ENCODE measurements around the gene DPAGT1.
"Not testable (repeated sequence)": the region's sequence is repeated elsewhere in the genome, so short reads cannot be mapped to it uniquely, and the experiment has no call there.

DPAGT1 gene

DNA sequence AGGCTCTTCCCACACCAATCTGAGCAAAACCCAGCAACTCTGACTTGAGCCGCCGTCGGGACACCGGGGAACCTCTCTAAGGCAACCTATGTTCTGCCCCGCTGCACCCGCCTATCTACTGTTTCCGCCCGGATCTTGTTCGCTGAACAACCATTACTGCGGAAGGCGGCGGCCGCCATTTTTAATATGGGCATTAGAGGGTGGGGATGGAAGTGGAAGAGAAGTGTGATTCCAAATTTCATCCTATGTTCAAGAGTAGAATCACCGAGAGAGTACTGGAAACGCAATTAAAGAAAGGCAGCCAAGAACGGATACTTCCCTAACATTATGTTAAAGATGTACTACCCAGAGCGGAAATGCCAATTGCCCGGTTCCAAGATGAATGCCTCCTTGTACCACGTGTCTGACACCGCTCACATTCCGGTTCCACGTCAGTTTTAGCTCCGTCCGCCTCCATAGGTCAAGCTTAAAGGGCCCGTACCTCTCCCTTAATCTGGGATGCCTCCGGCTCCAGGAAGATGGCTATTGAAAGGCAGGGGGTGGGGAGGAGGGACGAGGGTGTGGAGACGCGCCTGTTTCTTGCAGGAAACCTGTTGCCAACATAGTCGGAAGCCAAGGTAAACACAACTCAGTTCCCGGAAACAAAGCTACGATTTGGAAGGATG is at the start of gene DPAGT1:
TSS of gene DPAGT1 (minus strand) at position 95 of the 665 bp plus-strand sequence. CDS start 198 bp downstream, outside the sequence.
- Histone ChIP-seq H3K4me3 (peak within 1 kb of the TSS; percentile 51 to 86 (median 70)), H3K27ac (peak within 1 kb of the TSS; percentile 54 to 97 (median 91))

DNA sequence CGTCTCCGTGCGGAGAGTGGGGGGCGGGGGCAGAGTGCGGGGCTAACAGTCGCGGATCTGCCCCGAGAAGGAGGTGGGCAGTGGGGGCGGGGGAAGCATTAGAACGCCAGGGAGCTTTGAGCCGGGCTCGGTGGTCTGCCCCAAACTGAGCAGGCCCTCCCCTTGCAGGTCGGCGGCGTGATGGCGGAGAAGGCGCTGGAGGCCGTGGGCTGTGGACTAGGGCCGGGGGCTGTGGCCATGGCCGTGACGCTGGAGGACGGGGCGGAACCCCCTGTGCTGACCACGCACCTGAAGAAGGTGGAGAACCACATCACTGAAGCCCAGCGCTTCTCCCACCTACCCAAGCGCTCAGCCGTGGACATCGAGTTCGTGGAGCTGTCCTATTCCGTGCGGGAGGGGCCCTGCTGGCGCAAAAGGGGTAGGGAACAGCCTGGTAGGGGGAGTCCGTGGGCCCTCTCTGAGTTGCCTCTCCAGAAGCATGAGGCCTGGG is 48.2 kb upstream of the DPAGT1 start:
- Histone ChIP-seq H3K27ac (peak overlapping the region in 1 of 21 experiments; percentile 54), H3K4me3 (peak overlapping the region; percentile 38 to 60 (median 46))

DNA sequence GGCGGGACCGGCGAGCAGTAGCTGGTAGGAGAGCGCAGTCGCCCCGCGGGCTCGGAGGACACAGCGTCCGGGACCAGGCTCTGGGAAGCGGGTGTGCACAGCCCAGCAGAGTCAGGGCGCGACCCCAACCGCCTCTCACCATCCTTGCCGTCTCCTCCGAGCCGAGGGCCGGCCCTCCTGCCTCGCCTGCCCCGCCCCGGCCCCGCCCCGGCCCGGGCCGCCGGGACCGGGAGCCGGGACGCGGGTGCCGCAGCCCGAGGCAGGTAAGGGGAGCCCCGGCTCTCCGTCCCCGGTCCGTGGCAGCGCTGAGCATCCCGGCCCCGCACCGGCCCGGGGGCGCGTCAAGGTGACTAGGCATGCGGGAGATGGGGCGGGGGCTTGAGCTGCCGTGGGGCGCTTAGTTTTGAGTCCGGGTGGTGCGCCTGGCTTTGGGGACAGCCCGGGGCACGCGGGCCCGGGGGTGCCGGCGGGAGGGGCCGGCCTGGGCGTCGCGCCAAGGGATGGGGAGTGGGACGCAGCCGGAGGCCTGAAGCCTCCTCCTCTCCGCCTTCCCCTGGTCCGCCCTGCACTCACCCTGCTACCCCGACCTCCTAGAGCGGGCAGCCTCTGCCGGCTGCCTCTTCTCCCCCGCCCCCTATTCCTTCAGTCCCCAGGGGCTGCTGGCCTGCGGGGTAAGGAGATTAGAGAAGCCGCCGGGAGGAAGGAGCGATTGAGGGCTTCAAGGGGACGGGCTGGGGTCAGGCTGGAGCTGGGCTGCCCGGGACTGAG is 47.5 kb upstream of the DPAGT1 start, which contains the start of gene ABCG4:
TSS of gene ABCG4 (plus strand) at position 35 of the 768 bp plus-strand sequence. CDS start 914 bp downstream, outside the sequence.
- Histone ChIP-seq H3K4me3 (peak within 1 kb of the TSS; percentile 38 to 60 (median 46)), H3K27ac (peak within 1 kb of the TSS in 2 of 21 experiments; percentile 39 to 54)

DNA sequence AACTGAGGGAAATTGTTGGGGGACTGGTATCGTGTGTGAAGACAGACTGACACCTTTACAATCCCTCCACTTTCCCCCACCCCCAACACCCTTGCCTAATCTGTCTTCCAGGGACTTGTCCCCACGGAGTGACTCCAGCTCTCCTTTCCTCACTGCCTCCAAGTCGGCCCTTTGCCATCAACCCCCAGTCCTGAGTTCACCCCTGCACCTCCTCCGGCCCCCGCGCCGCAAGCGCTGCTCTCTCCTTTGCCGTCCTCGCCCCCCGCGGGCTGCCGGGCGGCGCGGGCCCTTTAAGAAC is 47.0 kb upstream of the DPAGT1 start:
- H3K27ac ChIP-seq = peak overlapping the region in 2 of 21 experiments; percentile 39 to 54

DNA sequence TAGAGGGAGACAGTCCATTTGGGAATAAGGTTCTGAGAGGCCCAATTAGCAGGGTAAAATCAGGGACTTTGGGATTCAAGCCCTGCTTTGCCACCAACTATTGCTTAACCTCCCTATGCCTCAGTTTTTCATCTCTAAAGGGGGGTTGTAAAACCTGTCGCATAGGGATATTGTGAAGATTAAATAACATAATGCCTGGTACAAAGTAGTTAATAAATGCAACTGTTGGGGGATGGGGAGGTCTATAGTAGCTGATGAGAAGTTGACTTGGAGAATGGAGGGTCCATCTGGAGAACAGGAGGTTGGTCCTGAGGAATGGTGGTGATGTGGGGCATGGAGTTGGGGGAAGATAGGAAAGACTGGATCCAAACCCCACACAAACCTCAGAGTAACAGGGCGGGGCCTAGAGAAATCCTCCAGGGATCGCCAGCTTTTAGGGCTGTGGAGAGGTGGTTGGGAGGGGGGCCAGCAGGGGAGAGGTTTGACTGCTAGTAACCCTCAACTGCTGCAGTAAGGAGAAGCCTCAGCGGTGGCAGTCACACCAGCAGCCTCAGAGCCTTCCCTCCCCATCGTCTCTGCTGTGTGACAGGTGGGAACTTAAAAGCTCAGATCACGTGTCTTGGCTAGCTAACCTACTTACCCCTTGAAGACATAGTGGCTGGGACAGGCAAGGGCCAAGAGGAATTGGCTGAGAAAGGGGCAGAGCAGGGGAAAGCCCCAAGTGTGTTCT is 46.1 kb upstream of the DPAGT1 start:
- no peak overlapping the region for H3K27ac ChIP-seq
- H3K4me3 ChIP-seq = no peak overlapping the region

More for the DNA sequence above, 47.0 kb upstream of the DPAGT1 start:
- peak overlapping the region; percentile 38 to 60 (median 46) for H3K4me3 ChIP-seq

DNA sequence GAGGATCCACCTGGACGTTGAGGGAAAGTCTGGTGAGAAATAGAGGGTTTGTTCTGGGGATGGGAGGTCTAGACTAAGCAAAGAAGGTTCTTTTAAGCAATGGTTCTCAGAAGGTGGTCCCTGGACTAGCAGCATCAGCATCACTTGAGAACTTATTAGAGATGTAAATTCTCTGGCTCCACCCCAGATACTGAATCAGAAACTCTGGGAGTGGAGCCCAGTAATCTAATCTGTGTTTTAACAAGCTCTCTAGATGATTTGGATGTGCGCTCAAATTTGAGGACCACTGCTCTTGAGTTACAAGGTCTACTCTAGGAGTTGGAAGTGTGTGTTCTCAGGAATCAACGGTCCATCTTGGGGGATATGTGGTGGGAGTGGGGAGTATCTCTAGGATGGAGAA is 43.9 kb upstream of the DPAGT1 start:
- no peak overlapping the region for H3K27ac ChIP-seq
- no peak overlapping the region for H3K4me3 ChIP-seq

DNA sequence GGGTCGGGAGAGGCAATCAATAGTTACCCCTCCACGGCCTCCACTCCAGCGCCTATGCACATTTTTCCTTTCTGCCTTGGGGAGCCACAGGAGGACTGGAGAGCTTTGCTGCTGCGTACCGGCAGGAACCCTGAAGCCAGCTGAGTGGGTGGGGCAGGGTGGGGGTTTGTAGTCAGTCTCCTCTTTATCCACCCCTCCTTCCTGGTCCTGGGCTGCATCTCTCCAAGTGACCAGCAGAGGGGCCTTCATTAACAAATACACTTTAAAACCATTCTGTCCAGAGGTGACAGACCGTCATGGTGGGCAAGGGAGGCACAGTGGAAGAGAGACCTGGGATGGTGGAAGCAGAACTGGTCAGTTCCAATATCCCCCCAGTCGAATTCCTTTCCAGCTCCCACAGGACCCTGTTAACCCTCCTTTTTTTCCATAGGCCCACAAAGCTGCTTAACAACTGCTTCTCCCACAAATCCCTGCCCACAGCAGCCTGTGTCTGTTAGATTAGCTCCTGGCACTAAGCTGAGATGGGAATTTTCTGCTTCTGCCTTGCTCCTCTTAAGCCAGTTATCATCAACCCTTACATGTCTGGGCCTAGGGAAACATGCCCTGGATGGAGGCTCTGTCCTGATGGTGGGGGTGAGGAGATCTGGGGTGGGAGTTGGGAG is 43.3 kb upstream of the DPAGT1 start:
- no peak overlapping the region for H3K27ac ChIP-seq
- H3K4me3 ChIP-seq = no peak overlapping the region

DNA sequence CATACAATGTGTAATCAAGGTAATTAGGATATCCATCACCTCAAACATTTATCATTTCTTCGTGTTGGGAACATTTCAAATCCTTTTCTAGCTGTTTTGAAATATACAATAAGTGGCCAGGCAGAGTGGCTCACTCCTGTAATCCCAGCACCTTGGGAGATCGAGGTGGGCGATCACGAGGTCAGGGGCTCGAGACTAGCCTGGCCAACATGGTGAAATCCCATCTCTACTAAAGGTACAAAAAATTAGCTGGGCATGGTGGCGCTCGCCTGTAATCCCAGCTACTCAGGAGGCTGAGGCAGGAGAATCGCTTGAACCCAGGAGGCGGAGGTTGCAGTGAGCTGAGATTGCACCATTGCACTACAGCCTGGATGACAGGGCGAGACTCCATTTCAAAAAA is 37.6 kb upstream of the DPAGT1 start:
- H3K4me3 ChIP-seq, H3K27ac ChIP-seq: not testable (repeated sequence)

DNA sequence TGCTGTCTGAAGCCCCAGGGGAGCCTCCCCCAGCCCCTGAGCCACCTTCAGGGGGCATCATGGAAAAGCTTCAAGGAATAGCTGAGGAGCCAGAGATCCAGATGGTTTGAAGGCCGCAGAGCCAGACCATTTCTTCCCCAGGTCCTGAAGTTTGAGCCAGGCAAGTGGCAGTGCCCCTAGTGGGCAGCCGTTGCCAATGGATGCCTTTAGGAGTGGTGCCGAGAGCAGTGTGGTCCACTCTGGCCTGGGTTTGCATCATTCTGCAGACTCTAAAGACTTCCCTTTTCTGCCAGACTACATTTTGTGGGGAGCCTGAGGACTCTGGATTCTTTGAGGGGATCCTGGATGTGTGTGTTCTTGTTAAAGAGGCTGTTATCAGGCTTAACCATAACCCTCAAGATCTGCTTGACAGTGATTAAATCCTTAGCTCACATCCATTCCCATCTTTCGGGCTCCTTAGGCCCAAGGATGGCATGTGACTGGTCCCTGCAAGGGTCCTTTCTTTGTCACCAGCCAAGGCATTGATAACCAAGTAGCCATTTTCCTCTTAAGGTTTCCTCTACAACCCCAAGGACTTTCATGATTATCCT is 32.8 kb upstream of the DPAGT1 start:
- no peak overlapping the region for H3K27ac ChIP-seq
- no peak overlapping the region for H3K4me3 ChIP-seq

DNA sequence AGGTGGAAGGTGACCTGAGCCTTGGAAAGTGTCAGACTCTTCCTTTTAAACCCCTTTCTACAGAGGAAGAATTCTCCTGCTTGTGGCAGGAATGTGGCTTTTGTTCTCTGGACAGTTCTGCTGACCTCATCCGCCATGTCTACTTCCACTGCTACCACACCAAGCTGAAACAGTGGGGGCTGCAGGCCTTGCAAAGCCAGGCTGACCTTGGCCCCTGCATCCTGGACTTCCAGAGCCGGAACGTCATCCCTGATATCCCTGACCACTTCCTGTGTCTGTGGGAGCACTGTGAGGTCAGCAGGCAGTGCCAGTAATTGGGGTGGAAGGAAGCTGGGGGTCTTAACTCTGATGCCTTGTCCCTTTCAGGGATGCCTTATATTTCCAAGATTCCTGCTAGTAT is 29.0 kb upstream of the DPAGT1 start:
- H3K27ac ChIP-seq = no peak overlapping the region
- H3K4me3 ChIP-seq = no peak overlapping the region

DNA sequence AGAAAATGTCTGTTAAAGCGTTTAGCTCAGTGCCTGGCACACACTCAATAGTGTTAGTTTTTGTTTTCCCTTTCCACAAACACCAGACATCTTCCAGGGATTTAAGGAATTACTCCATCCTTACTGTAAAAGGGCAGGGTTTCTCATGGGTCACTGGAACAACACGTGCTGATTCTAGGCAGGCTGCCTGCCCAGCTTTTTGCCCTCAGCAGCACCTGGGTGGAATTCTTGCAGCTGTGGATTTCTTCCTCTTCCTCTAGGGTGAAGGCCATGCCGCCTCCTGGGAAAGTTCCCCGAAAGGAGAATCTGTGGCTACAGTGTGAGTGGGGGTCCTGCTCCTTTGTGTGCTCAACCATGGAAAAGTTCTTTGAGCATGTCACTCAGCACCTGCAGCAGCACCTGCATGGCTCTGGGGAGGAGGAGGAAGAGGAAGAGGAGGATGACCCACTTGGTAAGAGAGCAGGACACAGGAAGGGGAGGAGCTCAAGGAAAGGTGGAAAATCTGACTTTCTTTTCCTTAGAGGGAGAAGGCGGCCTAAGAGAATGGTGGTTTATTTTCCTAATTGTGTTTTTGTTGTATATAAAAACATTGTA is 25.1 kb upstream of the DPAGT1 start:
- peak overlapping the region in 4 of 21 experiments; percentile 14 to 43 (median 30) for H3K27ac ChIP-seq
- no peak overlapping the region for H3K4me3 ChIP-seq

DNA sequence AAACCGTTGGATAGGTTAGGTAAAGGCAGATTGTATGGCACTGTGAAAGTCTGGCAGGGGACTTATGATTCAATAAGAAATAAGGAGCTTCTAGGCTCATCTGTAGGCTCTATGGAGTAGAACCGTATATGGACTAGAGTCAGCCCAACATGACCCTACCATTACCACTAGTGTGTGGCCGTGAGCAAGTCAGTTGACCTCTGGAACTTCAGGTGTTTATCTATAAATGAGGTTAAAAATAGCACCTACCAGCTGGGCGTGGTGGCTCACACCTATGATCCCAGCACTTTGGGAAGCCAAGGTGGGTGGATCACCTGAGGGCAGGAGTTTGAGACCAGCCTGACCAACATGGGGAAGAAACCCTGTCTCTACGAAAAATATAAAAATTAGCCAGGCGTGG is 24.2 kb upstream of the DPAGT1 start:
- Histone ChIP-seq H3K27ac (peak overlapping the region in 1 of 21 experiments; percentile 17), H3K4me3 (no peak overlapping the region)

DNA sequence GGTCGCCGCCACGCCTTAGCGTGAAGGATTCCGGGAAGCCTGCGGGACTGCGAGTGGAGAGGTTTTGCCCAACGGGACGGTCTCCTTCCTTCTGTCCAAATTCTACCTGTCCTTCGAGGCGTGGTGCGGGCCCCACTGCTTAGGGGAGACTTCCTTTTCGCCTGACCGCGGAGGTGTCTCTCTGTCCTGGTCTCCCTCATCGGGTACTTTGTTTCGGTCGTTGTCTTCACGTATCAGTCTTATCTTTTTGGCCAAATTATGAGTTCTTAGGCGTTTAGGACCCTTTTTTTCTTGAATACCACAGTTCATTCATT is 20.1 kb upstream of the DPAGT1 start:
- Histone ChIP-seq H3K27ac (peak overlapping the region; percentile 49 to 94 (median 83)), H3K4me3 (peak overlapping the region; percentile 70 to 91 (median 85))

DNA sequence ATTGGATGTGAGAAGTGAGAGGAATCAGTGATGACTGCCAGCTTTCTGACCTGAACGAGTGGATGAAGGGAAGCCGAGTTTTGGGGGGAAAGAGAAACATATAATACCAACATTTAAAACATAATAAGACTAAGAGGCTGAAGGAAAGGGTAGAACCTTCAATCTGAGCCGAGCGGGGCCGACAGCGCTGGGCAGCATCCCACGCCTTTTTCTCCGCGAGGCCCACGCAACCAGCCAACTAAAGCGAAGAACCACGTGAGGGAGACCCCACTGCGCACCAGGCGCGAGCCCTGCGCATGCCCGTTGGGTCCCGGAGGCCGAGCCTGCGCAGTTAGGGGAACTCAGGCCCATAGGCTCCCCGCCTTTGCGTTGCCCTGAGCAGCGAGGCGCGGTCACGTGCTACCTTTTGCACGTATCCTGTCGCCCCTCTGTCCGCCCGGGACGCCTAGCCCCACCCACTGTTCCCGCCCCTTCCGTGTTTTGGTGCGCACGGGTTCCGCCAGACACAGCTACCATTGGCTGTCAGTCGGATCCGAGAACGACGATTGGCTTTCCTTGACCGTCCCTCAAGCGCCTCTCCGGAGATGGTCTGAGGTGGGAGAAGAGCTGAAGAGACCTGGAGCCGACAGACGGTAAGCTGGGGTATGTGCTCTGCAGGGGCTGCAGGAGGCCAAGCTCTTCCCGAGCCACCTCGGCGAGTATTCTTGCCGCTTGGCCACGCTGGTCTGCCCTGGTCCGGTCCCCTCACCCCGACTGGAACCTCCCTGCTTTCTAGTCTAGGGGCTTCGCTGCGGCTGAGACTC is 19.6 kb upstream of the DPAGT1 start, which contains the start of gene HINFP:
TSS of gene HINFP (plus strand) at position 573 of the 803 bp plus-strand sequence. CDS start 5,365 bp downstream, outside the sequence.
- peak within 1 kb of the TSS; percentile 70 to 91 (median 85) for H3K4me3 ChIP-seq
- H3K27ac ChIP-seq = peak within 1 kb of the TSS; percentile 49 to 94 (median 84)

DNA sequence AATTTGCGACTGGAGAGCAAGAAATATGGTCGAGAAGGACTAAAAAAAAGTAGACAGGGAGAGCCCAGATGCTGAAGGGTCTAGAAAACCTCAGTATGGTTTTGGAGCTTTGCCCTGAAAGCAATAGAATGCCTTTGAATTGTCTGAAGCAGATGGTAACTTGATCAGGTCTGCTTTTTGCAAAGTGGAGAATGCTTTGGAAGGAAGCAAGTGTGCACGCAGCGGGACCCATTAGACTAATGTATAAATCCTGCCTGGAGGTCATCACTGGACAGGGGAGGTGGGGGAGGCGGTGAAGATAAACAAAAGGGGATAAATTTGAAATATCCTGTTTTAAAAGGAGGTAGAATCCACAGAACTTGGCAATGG is 19.0 kb upstream of the DPAGT1 start:
- Histone ChIP-seq H3K27ac (peak overlapping the region in 20 of 21 experiments; percentile 43 to 94 (median 82)), H3K4me3 (peak overlapping the region; percentile 70 to 91 (median 85))

DNA sequence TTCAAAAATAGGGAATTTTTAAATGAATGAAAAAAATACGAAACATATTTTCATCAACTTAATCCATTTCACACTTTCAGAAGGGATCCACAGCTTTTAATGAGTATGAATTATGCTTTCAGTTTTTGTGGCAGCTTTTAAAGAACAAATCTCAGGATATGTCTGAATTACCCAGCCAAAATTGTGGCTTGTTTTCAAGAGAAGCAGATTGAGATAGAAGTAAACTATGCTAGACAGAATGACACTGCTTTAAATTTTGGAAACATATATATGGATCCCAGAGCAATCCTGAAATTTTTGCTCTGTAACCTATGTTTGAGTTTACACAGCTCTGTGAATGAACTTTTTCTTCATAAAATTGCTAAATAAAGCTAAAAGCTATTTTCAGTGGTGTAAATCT is 17.3 kb upstream of the DPAGT1 start:
- Histone ChIP-seq H3K4me3 (no peak overlapping the region), H3K27ac (no peak overlapping the region)

DNA sequence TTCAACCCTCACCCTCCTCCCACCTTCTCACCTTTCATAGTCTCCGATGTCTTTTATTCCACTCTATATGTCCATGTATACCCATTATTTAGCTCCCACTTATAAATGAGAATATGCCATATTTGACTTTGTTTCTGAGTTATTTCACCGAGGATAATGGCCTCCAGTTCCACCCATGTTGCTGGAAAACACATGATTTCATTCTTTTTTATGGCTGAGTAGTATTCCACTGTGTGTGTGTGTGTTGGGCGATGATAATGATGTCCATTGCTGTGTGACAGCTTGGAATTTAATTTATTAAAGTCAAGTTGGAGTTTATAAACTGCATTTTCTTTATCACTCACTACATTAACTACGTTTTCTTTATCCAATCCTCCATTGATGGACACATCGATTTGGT is 16.6 kb upstream of the DPAGT1 start:
- H3K27ac ChIP-seq = no peak overlapping the region

More for the DNA sequence above, 16.6 kb upstream of the DPAGT1 start:
- H3K4me3 ChIP-seq = no peak overlapping the region
